CD14-positive monocyte (primary cell): ENCODE data around the gene KCNJ16. TPM values are rescaled to one million over a fixed set of nuclear protein-coding genes. Genes with fewer than 3 reads are reported as not detected.

Experiments
- DNase-seq, 3 donors: peaks; one replicate each; pipeline ENCODE4 v3.0.0-alpha.2; 2011 to 2022
- H2AFZ ChIP-seq: 2 replicates; pipeline ENCODE4 v1.6.0; 2012; ENCODE audit warnings: mild to moderate bottlenecking, low read depth, low read length, inconsistent platforms; ENCODE audit not compliant: insufficient read depth, poor library complexity, severe bottlenecking
- H3K27ac ChIP-seq, 2 donors: 1 replicate in 1 of 2; 2 replicates in 1 of 2; pipeline ENCODE4 v1.5.1; 2012 to 2013; ENCODE audit warnings: low read length in 2 of 2, control low read depth in 1 of 2, inconsistent platforms in 1 of 2, low read depth in 1 of 2, mild to moderate bottlenecking in 1 of 2
- H3K27me3 ChIP-seq, 2 donors: one replicate each; pipeline versions ENCODE4 v1.6.0 to v1.6.1; 2011 to 2013; ENCODE audit warnings: low read length in 2 of 2; ENCODE audit not compliant: control insufficient read depth in 2 of 2, insufficient read depth in 2 of 2
- H3K36me3 ChIP-seq, 2 donors: replicated peaks in 1 of 2; 1 replicate in 1 of 2; 2 replicates in 1 of 2; pipeline versions ENCODE4 v1.5.1 to v1.6.1; 2012 to 2013; ENCODE audit warnings: low read length in 2 of 2, control low read depth in 1 of 2, inconsistent platforms in 1 of 2, mild to moderate bottlenecking in 1 of 2; ENCODE audit not compliant: insufficient read depth in 2 of 2, control insufficient read depth in 1 of 2
- H3K4me1 ChIP-seq, 2 donors: 1 replicate in 1 of 2; 2 replicates in 1 of 2; pipeline versions ENCODE4 v1.5.1 to v1.6.1; 2012 to 2013; ENCODE audit warnings: low read length in 2 of 2, control low read depth in 1 of 2, inconsistent platforms in 1 of 2, mild to moderate bottlenecking in 1 of 2, moderate library complexity in 1 of 2; ENCODE audit not compliant: insufficient read depth in 2 of 2, control insufficient read depth in 1 of 2
- H3K4me2 ChIP-seq: replicated peaks from 2 replicates; pipeline ENCODE3; 2012; ENCODE audit warnings: low read length, moderate library complexity, mild to moderate bottlenecking; ENCODE audit not compliant: poor library complexity, severe bottlenecking; ENCODE audit errors: extremely low read depth
- H3K4me3 ChIP-seq, 3 experiments: fragments of 200-600 bp in 1 of 3; sonication (generic) in 1 of 3; replicated peaks in 1 of 3; 1 replicate in 2 of 3; 2 replicates in 1 of 3; pipeline ENCODE4 v1.5.1; 2011 to 2013; ENCODE audit warnings: low read length in 3 of 3, mild to moderate bottlenecking in 3 of 3, control low read depth in 2 of 3, low read depth in 2 of 3, inconsistent platforms in 1 of 3, moderate library complexity in 1 of 3
- H3K79me2 ChIP-seq: 2 replicates; pipeline ENCODE4 v1.6.0; 2012; ENCODE audit warnings: mild to moderate bottlenecking, control low read depth, inconsistent platforms, low read length, moderate library complexity; ENCODE audit not compliant: insufficient read depth
- H3K9ac ChIP-seq: 2 replicates; pipeline ENCODE4 v1.6.0; 2017; ENCODE audit warnings: low read length, mild to moderate bottlenecking; ENCODE audit not compliant: insufficient read depth, poor library complexity, severe bottlenecking
- H3K9me3 ChIP-seq, 2 donors: replicated peaks in 1 of 2; 1 replicate in 1 of 2; 2 replicates in 1 of 2; pipeline versions ENCODE4 v1.5.1 to v1.6.1; 2012 to 2013; ENCODE audit warnings: low read length in 2 of 2, control low read depth in 1 of 2; ENCODE audit not compliant: control insufficient read depth in 1 of 2, insufficient read depth in 1 of 2
- H4K20me1 ChIP-seq: 2 replicates; pipeline ENCODE4 v1.6.0; 2012; ENCODE audit warnings: mild to moderate bottlenecking, low read length, control low read depth, moderate library complexity; ENCODE audit not compliant: insufficient read depth
- H3K27ac Mint-ChIP-seq, 7 donors: one replicate each; pipeline ENCODE4 v1.8.0; 2020; ENCODE audit warnings: mild to moderate bottlenecking in 7 of 7, mixed read lengths in 7 of 7, moderate library complexity in 6 of 7, inconsistent platforms in 2 of 7
- H3K27me3 Mint-ChIP-seq, 3 donors: one replicate each; pipeline ENCODE4 v1.8.0; 2021 to 2022; ENCODE audit warnings: low read depth in 3 of 3, mild to moderate bottlenecking in 3 of 3, mixed read lengths in 3 of 3, moderate library complexity in 3 of 3, inconsistent platforms in 1 of 3
- H3K36me3 Mint-ChIP-seq, 2 donors: one replicate each; pipeline ENCODE4 v1.8.0; 2020; ENCODE audit warnings: mixed read lengths in 2 of 2, inconsistent platforms in 1 of 2, mild to moderate bottlenecking in 1 of 2
- H3K4me1 Mint-ChIP-seq: one replicate; pipeline ENCODE4 v1.8.0; 2020; ENCODE audit warnings: mild to moderate bottlenecking, mixed read lengths
- H3K4me3 Mint-ChIP-seq, 2 donors: one replicate each; pipeline ENCODE4 v1.8.0; 2020; ENCODE audit warnings: mild to moderate bottlenecking in 2 of 2, mixed read lengths in 2 of 2, moderate library complexity in 1 of 2
- H3K9me3 Mint-ChIP-seq, 7 donors: one replicate each; pipeline ENCODE4 v1.8.0; 2020 to 2022; ENCODE audit warnings: mixed read lengths in 7 of 7, mild to moderate bottlenecking in 6 of 7, moderate library complexity in 6 of 7, inconsistent platforms in 2 of 7
- WGBS: methylation state at CpG from one replicate; pipeline ENCODE4 v1.1.5; 2013; ENCODE audit warnings: missing lambda C conversion rate; ENCODE audit not compliant: insufficient coverage; 5-methylcytosine and 5-hydroxymethylcytosine counted together
- intact Hi-C, 2 donors: fragments of 100-400 bp; cut with micrococcal nuclease; formaldehyde crosslinking; loops; one replicate each; pipeline versions ENCODE4 v1.15.0 to v1.15.1; 2023
- polyA plus RNA-seq, 3 donors: library from polyadenylated mRNA; depleted of rRNA in 1 of 3; unstranded in 2 of 3; stranded (reverse) in 1 of 3; fragments of 300-500 nt in 2 of 3; fragments of >200 nt in 1 of 3; fragmentation: Illumina TruSeq in 2 of 3; gene quantifications; 1 replicate in 2 of 3; 2 replicates in 1 of 3; pipeline ENCODE4 v1.2.3, GENCODE V29; 2012 to 2021
- TF ChIP-seq, protein P1 (sequence below): fragments of 200-600 bp; IDR thresholded peaks from one replicate; pipeline ENCODE4 v1.8.0; 2022; ENCODE audit warnings: antibody characterized with exemption, mild to moderate bottlenecking

Gene KCNJ16
- polyA plus RNA-seq, 3 donors = not detected

DNA sequence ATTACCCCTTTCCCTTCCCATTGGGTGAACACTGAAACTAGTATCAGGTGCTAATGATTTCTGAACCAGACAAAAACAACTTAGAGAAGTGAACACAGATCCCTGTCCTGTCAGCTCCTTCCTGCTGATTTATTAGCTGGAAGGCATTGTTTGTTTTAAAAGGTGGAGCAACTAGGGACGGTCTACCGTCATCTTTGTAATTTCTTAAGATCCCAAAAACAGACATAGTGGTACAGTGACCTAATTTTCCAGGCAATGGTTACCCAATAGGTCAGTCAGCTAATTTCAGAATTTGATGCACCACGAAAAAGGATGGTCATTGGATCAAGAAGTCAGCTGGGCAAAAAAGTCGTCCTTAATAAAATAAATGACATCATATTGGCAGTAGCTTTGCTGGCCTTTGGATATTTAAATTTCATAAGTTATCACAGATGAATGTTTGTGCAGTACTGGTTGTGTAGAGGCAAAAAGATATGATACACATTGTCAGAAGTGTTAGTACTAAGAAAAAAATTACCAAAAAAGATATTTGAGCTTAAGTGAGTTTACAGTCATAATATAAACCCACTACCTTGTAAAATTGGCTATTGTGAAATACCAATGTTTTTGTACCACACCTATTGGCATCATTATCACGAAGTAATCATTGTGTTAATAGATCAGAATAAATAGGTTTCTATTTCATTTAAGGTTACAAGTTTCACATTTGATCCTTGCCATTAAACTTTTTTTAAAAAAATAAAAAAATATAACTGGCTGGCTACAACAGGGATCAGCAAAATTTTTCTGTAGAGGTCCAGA is 27.2 kb upstream of the KCNJ16 start:
- Histone ChIP-seq H3K27ac (no peak overlapping the region), H3K4me1 (no peaks in the 10 kb centered on the region), H3K36me3 (no peaks in the 10 kb centered on the region), H2AFZ (no peak overlapping the region), H3K27me3 (no peaks in the 10 kb centered on the region), H3K9ac (no peak overlapping the region), H3K4me3 (no peak overlapping the region), H3K4me2 (no peak overlapping the region), H4K20me1 (no peaks in the 10 kb centered on the region), H3K9me3 (no peaks in the 10 kb centered on the region), H3K79me2 (no peaks in the 10 kb centered on the region)
- Mint-ChIP-seq H3K9me3 (peaks cover 0 to 6% (median 0%) of the 10 kb centered on the region in 7 donors), H3K4me1 (no peaks in the 10 kb centered on the region), H3K4me3 (no peak overlapping the region), H3K27me3 (peaks cover 0 to 2% (median 0%) of the 10 kb centered on the region in 3 donors), H3K27ac (no peak overlapping the region), H3K36me3 (no peaks in the 10 kb centered on the region)
- intact Hi-C loops = no loop called here
- WGBS = 100% methylated on average over 1 of the region's 5 CpGs
- TF ChIP-seq, protein P1, sequence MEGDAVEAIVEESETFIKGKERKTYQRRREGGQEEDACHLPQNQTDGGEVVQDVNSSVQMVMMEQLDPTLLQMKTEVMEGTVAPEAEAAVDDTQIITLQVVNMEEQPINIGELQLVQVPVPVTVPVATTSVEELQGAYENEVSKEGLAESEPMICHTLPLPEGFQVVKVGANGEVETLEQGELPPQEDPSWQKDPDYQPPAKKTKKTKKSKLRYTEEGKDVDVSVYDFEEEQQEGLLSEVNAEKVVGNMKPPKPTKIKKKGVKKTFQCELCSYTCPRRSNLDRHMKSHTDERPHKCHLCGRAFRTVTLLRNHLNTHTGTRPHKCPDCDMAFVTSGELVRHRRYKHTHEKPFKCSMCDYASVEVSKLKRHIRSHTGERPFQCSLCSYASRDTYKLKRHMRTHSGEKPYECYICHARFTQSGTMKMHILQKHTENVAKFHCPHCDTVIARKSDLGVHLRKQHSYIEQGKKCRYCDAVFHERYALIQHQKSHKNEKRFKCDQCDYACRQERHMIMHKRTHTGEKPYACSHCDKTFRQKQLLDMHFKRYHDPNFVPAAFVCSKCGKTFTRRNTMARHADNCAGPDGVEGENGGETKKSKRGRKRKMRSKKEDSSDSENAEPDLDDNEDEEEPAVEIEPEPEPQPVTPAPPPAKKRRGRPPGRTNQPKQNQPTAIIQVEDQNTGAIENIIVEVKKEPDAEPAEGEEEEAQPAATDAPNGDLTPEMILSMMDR = no peak
- DNase-seq = no peak

DNA sequence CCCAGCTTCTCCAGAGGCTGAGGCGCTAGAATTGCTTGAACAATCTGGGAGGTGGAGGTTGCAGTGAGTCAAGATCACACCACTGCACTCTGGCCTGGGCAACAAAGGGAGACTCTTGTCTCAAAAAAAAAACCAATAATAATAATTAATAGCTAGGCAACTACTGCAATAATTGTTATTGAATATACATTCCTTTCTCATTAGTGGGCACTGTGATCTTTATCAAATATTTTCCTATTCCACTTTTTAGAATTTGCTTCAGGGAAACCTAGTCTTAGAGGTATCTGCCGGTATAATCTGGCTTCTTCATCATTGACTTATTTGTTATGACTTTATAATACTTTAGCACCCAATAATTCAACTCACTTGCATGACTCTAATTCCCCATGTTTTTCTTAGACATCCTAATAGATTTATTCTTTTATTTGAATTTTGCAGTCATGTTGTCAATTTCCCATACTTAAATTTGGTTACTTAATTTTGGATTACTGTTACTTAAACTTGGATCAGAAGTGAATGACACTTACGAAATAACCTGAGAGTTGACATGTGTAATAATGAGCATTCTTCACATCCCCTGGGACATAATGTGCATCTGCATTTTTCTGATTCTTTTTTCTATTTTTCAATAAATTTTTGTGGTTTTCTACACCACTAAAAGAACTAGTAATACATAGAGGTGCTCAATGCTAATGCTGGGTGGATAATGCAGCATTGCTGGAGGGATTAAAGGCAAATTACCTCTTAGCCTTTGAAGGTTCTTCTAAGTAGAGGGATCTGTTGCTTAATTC is 25.0 kb upstream of the KCNJ16 start:
- Mint-ChIP-seq H3K27ac (no peak overlapping the region), H3K9me3 (no peaks in the 10 kb centered on the region), H3K4me1 (peaks cover 3% of the 10 kb centered on the region), H3K27me3 (no peaks in the 10 kb centered on the region), H3K36me3 (no peaks in the 10 kb centered on the region), H3K4me3 (no peak overlapping the region)
- H3K36me3 ChIP-seq = no peaks in the 10 kb centered on the region
- no peaks in the 10 kb centered on the region for H3K9me3 ChIP-seq
- DNase-seq = no peak
- no peak overlapping the region for H3K27ac ChIP-seq
- no CpG with 5 or more reads among the region's 3 CpGs for WGBS
- intact Hi-C loops = no loop called here
- H3K79me2 ChIP-seq = no peaks in the 10 kb centered on the region
- no peak overlapping the region for H3K9ac ChIP-seq
- TF ChIP-seq, protein P1 = no peak
- no peaks in the 10 kb centered on the region for H4K20me1 ChIP-seq
- H3K27me3 ChIP-seq = no peaks in the 10 kb centered on the region
- no peak overlapping the region for H2AFZ ChIP-seq
- no peak overlapping the region for H3K4me3 ChIP-seq
- H3K4me2 ChIP-seq = no peak overlapping the region
- no peaks in the 10 kb centered on the region for H3K4me1 ChIP-seq
